Epithelial cell of esophagus (primary cell): ENCODE measurements around the gene FAM3B.
"Not testable (repeated sequence)": the region's sequence is repeated elsewhere in the genome, so short reads cannot be mapped to it uniquely, and the experiment has no call there.

Experiments used
- DNase-seq: peaks from one replicate; pipeline ENCODE4 v3.0.0; 2010; ENCODE audit warnings: low read depth
- H3K4me3 ChIP-seq: 2 replicates; pipeline ENCODE4 v1.5.1; 2011; ENCODE audit warnings: mild to moderate bottlenecking, low read length, control low read depth
- TF ChIP-seq, protein P1 (sequence below): IDR thresholded peaks from 2 replicates; pipeline ENCODE4 v1.5.1; 2011; ENCODE audit warnings: low read depth, mild to moderate bottlenecking, low read length, control low read depth, inconsistent platforms; ENCODE audit not compliant: insufficient read depth; ENCODE audit errors: missing control alignments

FAM3B gene

DNA sequence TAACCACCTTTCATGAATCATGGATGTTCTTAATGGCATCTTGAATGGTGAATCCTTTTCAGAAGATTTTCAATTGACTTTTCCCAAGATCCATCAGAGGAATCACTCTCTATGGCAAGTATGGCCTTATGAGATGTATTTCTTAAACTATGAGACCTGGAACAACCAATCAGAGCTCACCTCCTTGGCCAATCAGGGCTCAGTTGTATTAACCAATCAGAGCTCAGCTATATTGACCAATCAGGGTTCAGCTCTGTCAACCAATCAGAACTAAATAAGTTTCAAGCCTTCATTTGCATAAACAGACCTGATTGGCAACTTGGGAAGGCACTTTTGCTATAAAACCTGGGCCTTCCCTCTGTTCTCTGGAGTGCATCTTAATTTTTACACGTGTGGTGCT is 13.6 kb upstream of the FAM3B start:
- TF ChIP-seq, protein P1, sequence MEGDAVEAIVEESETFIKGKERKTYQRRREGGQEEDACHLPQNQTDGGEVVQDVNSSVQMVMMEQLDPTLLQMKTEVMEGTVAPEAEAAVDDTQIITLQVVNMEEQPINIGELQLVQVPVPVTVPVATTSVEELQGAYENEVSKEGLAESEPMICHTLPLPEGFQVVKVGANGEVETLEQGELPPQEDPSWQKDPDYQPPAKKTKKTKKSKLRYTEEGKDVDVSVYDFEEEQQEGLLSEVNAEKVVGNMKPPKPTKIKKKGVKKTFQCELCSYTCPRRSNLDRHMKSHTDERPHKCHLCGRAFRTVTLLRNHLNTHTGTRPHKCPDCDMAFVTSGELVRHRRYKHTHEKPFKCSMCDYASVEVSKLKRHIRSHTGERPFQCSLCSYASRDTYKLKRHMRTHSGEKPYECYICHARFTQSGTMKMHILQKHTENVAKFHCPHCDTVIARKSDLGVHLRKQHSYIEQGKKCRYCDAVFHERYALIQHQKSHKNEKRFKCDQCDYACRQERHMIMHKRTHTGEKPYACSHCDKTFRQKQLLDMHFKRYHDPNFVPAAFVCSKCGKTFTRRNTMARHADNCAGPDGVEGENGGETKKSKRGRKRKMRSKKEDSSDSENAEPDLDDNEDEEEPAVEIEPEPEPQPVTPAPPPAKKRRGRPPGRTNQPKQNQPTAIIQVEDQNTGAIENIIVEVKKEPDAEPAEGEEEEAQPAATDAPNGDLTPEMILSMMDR: no peak
- H3K4me3 ChIP-seq: no peak overlapping the region
- no peak for DNase-seq

DNA sequence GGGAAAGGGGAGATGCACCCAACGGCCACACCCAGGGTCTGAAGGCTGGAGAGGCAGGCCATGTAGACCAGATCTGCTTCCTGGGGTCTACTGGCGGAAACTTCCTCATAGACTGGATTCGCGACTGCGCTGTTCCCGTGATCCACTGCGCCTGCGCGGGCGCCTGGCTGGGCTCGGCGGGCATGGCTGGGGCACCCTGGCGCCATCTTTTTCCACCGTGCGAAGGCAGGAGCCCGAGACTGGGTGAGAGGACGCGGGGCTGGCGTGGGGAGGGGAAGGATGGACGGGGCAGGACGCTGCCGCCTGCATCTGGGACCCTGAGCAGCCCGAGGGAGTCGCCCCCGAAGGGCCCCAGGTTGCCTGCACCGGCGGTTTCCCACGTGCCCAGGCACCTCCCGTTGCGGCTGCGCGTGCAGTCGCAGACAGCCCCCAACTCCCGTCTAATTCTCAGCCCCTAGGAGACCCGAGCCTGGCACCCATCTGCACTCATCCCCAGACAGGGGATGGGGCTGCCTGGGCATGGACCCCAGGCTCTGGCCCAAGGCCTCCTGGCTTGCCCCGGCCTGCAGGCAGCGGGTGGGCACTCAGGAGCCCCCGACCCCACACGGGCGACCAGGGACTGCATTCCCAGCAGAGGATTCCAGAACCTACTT is 12.4 kb upstream of the FAM3B start:
- H3K4me3 ChIP-seq: no peak overlapping the region
- no peak for DNase-seq
- TF ChIP-seq, protein P1: no peak

DNA sequence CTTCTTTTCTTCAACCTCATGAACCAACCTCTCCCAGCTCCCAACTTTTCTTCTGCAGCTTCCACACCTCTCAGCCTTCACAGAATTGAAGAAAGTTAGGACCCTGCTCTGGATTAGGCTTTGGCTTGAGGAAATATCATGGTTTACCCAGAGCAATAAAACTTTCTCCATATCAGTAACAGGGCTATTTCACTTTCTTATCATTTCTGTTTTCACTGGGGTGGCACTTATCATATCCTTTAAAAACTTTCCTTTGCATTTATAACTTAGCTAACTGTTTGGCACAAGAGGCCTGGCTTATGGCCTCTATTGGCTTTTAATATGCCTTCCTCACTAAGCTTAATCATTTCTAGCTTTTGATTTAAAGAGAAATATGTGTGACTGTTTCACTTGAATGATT is 9.4 kb upstream of the FAM3B start:
- TF ChIP-seq, protein P1: no peak
- no peak overlapping the region for H3K4me3 ChIP-seq
- no peak for DNase-seq

DNA sequence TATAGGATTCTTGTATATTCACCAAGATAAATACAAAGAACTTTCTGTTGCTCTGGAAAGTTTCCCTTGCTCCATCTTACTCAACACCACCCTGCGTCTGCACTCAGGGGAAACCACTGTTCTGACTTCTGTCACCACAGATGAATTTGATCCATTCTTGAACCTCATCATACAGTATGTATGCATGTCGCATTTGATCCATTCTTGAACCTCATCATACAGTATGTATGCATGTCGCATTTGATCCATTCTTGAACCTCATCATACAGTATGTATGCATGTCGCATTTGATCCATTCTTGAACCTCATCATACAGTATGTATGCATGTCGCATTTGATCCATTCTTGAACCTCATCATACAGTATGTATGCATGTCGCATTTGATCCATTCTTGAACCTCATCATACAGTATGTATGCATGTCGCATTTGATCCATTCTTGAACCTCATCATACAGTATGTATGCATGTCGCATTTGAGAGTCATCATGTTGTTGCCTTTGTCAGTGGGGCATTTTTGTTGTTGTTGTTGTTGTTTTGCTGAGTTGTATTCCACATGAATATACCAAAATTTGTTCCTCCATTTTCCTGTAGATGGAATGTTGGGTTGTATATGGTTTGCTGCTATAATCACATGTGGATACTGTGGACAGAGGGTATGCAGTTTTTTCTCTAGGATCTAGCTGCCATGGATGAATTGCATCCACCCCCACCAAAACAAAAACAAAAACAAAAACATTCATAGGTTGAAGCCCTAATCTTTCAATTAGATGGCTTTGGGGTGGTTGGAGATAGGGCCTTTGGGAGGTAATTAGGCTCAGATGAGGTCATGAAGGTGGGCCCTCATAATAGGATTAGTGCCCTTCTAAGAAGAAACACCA is 3.1 kb upstream of the FAM3B start:
- H3K4me3 ChIP-seq, DNase-seq: not testable (repeated sequence)

DNA sequence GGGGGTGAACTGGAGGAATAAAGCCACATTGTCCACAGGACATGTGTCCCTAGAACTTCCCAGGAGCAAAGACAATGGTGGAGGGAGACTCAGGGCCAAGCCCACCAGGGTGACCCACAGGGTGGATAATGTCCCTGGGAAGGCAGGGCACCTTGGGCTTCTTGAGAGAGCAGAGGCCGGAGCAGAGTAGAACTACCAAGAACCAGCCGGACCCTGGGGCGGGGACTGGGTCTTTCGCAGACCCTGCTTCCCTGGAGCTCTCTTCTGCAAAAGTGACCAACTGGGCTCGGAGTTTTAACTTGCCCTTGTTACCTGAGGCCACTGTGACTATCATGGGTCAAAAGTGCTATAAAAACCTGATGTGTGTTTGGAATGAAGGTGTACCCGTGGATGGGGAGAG is 875 bp upstream of the FAM3B start:
- H3K4me3 ChIP-seq: no peak overlapping the region
- DNase-seq: no peak
- TF ChIP-seq, protein P1: no peak

DNA sequence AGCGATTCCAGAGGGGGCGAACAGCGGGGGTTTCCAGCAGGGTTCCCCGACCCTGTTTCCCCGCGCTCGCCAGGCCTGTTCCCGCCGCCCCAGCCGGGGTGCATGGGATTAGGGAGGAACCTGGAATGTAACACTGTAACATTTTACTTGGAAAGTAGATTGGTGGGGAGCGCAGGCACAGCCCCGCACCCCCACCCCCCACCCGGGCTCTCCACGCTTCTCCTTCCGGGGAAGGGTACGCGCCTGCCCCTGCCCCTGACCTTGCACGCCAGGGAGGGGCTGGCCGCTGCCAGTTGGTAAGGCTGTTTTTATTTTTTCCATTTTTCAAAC is 427 bp downstream of the FAM3B start:
- TF ChIP-seq, protein P1: no peak
- H3K4me3 ChIP-seq: no peak overlapping the region

DNA sequence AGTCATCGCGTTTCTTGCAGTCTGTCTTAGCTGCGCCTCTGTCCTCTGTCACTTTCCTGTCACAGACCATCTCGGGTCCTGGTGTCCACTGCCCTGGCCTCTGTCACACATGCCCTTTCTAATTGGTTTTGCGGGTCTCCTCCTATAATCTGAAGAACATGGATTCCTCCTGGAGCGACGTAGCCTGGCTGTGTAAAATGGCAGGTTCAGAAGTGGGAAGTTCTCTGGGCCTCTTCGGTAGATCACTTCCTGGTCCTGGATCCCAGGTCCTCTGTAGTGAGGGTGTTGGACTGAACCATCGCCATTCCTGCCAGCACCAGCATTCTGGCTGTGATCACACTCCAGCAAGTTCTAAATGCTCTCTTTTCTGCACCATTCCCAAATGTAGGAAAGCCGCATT is 857 bp downstream of the FAM3B start:
- TF ChIP-seq, protein P1: no peak

More for the DNA sequence above, 427 bp downstream of the FAM3B start:
- no peak for DNase-seq

More for the DNA sequence above, 857 bp downstream of the FAM3B start:
- DNase-seq: no peak
- no peak overlapping the region for H3K4me3 ChIP-seq
